Gastroesophageal sphincter (tissue), 4 donors: ENCODE measurements around the gene FBXL20. TPM values are rescaled to one million over a fixed set of nuclear protein-coding genes. Genes with fewer than 3 reads are reported as not detected.
"Not testable (repeated sequence)": the region's sequence is repeated elsewhere in the genome, so short reads cannot be mapped to it uniquely, and the experiment has no call there.

Source experiments
- ATAC-seq: fragments of 150-250 bp; one replicate; pipeline ENCODE4 v1.9.1; 2016; ENCODE audit warnings: mild to moderate bottlenecking, moderate library complexity
- H3K27ac ChIP-seq, 4 donors: fragments of 200-600 bp; sonication (generic) in 3 of 4; 1 replicate in 3 of 4; 2 replicates in 1 of 4; pipeline ENCODE4 v1.5.1; 2016 to 2019
- H3K27me3 ChIP-seq: fragments of 200-600 bp; sonication (generic); one replicate; pipeline ENCODE4 v1.5.1; 2019
- H3K36me3 ChIP-seq, 2 donors: fragments of 200-600 bp; sonication (generic); one replicate each; pipeline ENCODE4 v1.5.1; 2019; ENCODE audit warnings: control low read depth in 1 of 2
- H3K4me1 ChIP-seq, 3 donors: fragments of 200-600 bp; sonication (generic); 1 replicate in 2 of 3; 2 replicates in 1 of 3; pipeline ENCODE4 v1.5.1; 2016 to 2019; ENCODE audit warnings: control low read depth in 2 of 3
- H3K4me3 ChIP-seq, 2 donors: fragments of 200-600 bp; sonication (generic); one replicate each; pipeline ENCODE4 v1.5.1; 2019; ENCODE audit warnings: mild to moderate bottlenecking in 1 of 2, moderate library complexity in 1 of 2
- H3K9me3 ChIP-seq, 3 donors: fragments of 200-600 bp; sonication (generic); one replicate each; pipeline ENCODE4 v1.5.1; 2017 to 2019; ENCODE audit warnings: control low read depth in 2 of 3
- EP300 ChIP-seq: sonication (generic); formaldehyde crosslinking; IDR thresholded peaks from one replicate; pipeline ENCODE4 v1.6.1; 2017; ENCODE audit warnings: antibody characterized with exemption, mild to moderate bottlenecking
- POLR2A ChIP-seq, 2 donors: fragments of 450-650 bp; IDR thresholded peaks; one replicate each; pipeline ENCODE4 v1.6.1; 2017; ENCODE audit warnings: antibody characterized with exemption in 2 of 2, mild to moderate bottlenecking in 2 of 2, moderate library complexity in 1 of 2
- POLR2AphosphoS5 ChIP-seq: sonication (generic); formaldehyde crosslinking; IDR thresholded peaks from one replicate; pipeline ENCODE4 v1.6.1; 2017; ENCODE audit warnings: antibody characterized with exemption
- WGBS, 2 donors: methylation state at CpG; one replicate each; pipeline ENCODE4 v1.1.5; 2018; ENCODE audit warnings: low coverage in 1 of 2; 5-methylcytosine and 5-hydroxymethylcytosine counted together
- total RNA-seq, 4 donors: library from RNA; depleted of rRNA; stranded (reverse); fragments of >200 nt; gene quantifications; one replicate each; pipeline ENCODE4 v1.1.0, GENCODE V29; 2016
- TF ChIP-seq, protein P1 (sequence below), 4 experiments: fragments of 200-600 bp in 2 of 4; fragments of 450-650 bp in 2 of 4; sonication (generic) in 1 of 4; IDR thresholded peaks; one replicate each; pipeline ENCODE4 v1.5.1; 2017 to 2019; ENCODE audit warnings: antibody characterized with exemption in 4 of 4, mild to moderate bottlenecking in 2 of 4, moderate library complexity in 2 of 4

Gene FBXL20
- total RNA-seq, 4 donors from 2014 or later, result 16.8 to 25.9 (median 21.5) TPM

GRCh38 chr17:39305978-39306377 is 95.4 kb downstream of the FBXL20 start:
- Histone ChIP-seq H3K27me3 (no peaks in the 10 kb centered on the region), H3K4me3 (no peak overlapping the region), H3K4me1 (peaks cover 5 to 16% (median 9%) of the 10 kb centered on the region in 3 donors), H3K9me3 (no peaks in the 10 kb centered on the region), H3K36me3 (peaks cover 0 to 38% of the 10 kb centered on the region in 2 donors), H3K27ac (no peak overlapping the region)
- WGBS, 2 donors, result 27 to 57% methylated on average over 7 of the region's 7 CpGs
- TF ChIP-seq POLR2A (IDR thresholded peaks at IDR 0.05), result no peak
- TF ChIP-seq POLR2AphosphoS5, result no peak
- TF ChIP-seq, protein P1, sequence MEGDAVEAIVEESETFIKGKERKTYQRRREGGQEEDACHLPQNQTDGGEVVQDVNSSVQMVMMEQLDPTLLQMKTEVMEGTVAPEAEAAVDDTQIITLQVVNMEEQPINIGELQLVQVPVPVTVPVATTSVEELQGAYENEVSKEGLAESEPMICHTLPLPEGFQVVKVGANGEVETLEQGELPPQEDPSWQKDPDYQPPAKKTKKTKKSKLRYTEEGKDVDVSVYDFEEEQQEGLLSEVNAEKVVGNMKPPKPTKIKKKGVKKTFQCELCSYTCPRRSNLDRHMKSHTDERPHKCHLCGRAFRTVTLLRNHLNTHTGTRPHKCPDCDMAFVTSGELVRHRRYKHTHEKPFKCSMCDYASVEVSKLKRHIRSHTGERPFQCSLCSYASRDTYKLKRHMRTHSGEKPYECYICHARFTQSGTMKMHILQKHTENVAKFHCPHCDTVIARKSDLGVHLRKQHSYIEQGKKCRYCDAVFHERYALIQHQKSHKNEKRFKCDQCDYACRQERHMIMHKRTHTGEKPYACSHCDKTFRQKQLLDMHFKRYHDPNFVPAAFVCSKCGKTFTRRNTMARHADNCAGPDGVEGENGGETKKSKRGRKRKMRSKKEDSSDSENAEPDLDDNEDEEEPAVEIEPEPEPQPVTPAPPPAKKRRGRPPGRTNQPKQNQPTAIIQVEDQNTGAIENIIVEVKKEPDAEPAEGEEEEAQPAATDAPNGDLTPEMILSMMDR (IDR thresholded peaks at IDR 0.05), result no peak
- no peak for TF ChIP-seq EP300
- no peak for ATAC-seq

- no peak overlapping the region for H3K27ac ChIP-seq
- no peak for ATAC-seq
- no peaks in the 10 kb centered on the region for H3K9me3 ChIP-seq
- no peak overlapping the region for H3K4me3 ChIP-seq
- H3K4me1 ChIP-seq, result peaks cover 5 to 16% (median 9%) of the 10 kb centered on the region in 3 donors
- no peaks in the 10 kb centered on the region for H3K27me3 ChIP-seq
- TF ChIP-seq EP300 (no peak), POLR2A (IDR thresholded peaks at IDR 0.05) (no peak), POLR2AphosphoS5 (no peak)
- TF ChIP-seq, protein P1 (IDR thresholded peaks at IDR 0.05), result no peak
- H3K36me3 ChIP-seq, result peaks cover 0 to 56% of the 10 kb centered on the region in 2 donors
- WGBS, 2 donors, result 60 to 100% methylated on average over 1 of the region's 1 CpG
These were observed 97.2 kb downstream of the FBXL20 start for GRCh38 chr17:39304188-39304587.

DNA sequence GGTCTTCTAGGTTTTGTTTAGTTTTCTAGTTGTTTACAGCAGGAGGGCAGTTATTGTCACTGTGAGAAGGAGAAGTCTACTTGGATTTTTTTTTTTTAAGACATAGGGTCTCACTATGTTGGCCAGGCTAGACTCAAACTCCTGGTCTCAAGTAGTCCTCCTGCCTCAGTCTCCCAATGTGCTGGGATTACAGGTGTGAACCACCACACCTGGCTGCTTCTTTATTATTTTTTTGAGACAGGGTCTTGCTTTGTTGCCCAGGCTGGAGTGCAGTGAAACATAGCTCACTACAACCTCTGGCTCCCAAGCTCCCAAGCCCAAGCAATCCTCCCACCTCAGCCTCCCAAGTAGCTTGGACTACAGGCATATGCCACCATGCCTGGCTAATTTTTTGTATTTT is 107.4 kb downstream of the FBXL20 start:
- TF ChIP-seq EP300 (no peak), POLR2AphosphoS5 (no peak), POLR2A (IDR thresholded peaks at IDR 0.05) (no peak)
- TF ChIP-seq, protein P1 (IDR thresholded peaks at IDR 0.05), result no peak
- Histone ChIP-seq H3K27ac (no peak overlapping the region), H3K4me1 (no peaks in the 10 kb centered on the region), H3K9me3 (no peaks in the 10 kb centered on the region), H3K27me3 (no peaks in the 10 kb centered on the region), H3K36me3 (peaks cover 0 to 84% of the 10 kb centered on the region in 2 donors), H3K4me3 (no peak overlapping the region)
- no peak for ATAC-seq

DNA sequence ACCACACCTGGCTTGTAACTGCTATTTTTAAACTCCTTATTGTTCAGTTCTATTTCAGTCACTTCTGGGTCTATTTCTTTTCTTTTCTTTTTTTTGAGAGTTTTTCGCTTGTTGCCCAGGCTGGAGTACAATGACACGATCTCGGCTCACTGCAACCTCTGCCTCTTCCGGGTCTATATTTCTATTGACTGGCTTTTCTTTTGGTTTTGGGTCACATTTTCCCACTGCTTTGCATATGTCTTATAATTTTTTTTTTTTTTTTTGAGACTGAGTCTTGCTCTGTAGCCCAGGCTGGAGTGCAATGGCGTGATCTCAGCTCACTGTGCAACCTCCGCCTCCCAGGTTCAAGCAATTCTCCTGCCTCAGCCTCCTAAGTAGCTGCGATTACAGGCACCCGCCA is 108.9 kb downstream of the FBXL20 start:
- WGBS, 2 donors, result 99 to 100% methylated on average over 4 to 8 of the region's 8 CpGs
- not testable (repeated sequence) for H3K9me3 ChIP-seq, ATAC-seq, H3K27me3 ChIP-seq, H3K4me3 ChIP-seq, H3K27ac ChIP-seq, H3K4me1 ChIP-seq
- H3K36me3 ChIP-seq, result peaks cover 0 to 82% of the 10 kb centered on the region in 2 donors

- H3K4me1 ChIP-seq, H3K27me3 ChIP-seq, H3K4me3 ChIP-seq, ATAC-seq, H3K9me3 ChIP-seq, H3K27ac ChIP-seq: not testable (repeated sequence)
- WGBS, 2 donors, result 60 to 84% methylated on average over 1 to 3 of the region's 3 CpGs
- H3K36me3 ChIP-seq, result peaks cover 0 to 53% of the 10 kb centered on the region in 2 donors
These were observed 114.9 kb downstream of the FBXL20 start for GRCh38 chr17:39286513-39286912.

DNA sequence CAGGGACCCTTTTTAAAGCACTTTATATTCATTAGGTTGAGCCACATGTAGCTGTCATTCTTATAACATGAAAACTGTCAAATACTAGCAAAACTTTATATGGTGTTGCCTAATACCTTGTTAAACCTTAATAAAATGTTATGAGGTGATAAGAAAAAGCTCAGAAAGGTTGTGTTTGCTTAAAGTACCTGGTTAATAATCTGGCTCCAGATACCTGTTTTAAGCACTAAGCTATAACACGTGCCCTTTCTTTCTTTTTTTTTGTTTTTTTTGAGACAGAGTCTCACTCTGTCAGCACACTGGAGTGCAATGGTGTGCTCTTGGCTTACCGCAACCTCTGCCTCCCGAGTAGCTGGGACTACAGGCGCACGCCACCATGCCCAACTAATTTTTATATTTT is 116.7 kb downstream of the FBXL20 start:
- Histone ChIP-seq H3K27me3 (no peaks in the 10 kb centered on the region), H3K27ac (no peak overlapping the region), H3K4me1 (peaks cover 0 to 14% (median 0%) of the 10 kb centered on the region in 3 donors), H3K36me3 (peaks cover 0 to 60% of the 10 kb centered on the region in 2 donors), H3K9me3 (no peaks in the 10 kb centered on the region), H3K4me3 (no peak overlapping the region)
- no peak for ATAC-seq
- TF ChIP-seq POLR2A (IDR thresholded peaks at IDR 0.05), result no peak
- no peak for TF ChIP-seq EP300
- TF ChIP-seq, protein P1 (IDR thresholded peaks at IDR 0.05), result no peak
- TF ChIP-seq POLR2AphosphoS5, result no peak
- 85 to 88% methylated on average over 1 to 5 of the region's 5 CpGs for WGBS, 2 donors
